CD4-positive, alpha-beta memory T cell (primary cell): ENCODE results near the gene NPAS2. TPM values are rescaled to one million over a fixed set of nuclear protein-coding genes. Genes with fewer than 3 reads are reported as not detected.

Experiments
- CTCF ChIA-PET: fragments of 350-600 bp; sonication (Branson Sonifier 250); formaldehyde crosslinking; loops from one replicate; lab custom pipeline; 2021; ENCODE audit warnings: inconsistent platforms; ENCODE audit not compliant: partially characterized antibody; lab: Charles Lee
- POLR2A ChIA-PET: fragments of 350-600 bp; sonication (Branson Sonifier 250); formaldehyde crosslinking; loops from one replicate; lab custom pipeline; 2021; ENCODE audit not compliant: partially characterized antibody; lab: Charles Lee
- DNase-seq, 5 donors: peaks; one replicate each; pipeline versions ENCODE4 v3.0.0 to v3.0.0-alpha.2; 2020 to 2022; ENCODE audit warnings: mixed read lengths in 1 of 5
- H3K27ac ChIP-seq: one replicate; pipeline ENCODE4 v1.7.0; 2013; ENCODE audit warnings: low read depth, low read length
- H3K27me3 ChIP-seq: 2 replicates; pipeline ENCODE4 v1.7.0; 2013; ENCODE audit warnings: mild to moderate bottlenecking, low read length, moderate library complexity; ENCODE audit not compliant: insufficient read depth
- H3K36me3 ChIP-seq: 2 replicates; pipeline ENCODE4 v1.7.0; 2013; ENCODE audit warnings: mild to moderate bottlenecking, low read length, moderate library complexity; ENCODE audit not compliant: insufficient read depth
- H3K4me1 ChIP-seq: 2 replicates; pipeline ENCODE4 v1.7.0; 2013; ENCODE audit warnings: mild to moderate bottlenecking, low read length, moderate library complexity; ENCODE audit not compliant: insufficient read depth
- H3K4me3 ChIP-seq, 2 donors: one replicate each; pipeline ENCODE4 v1.7.0; 2013; ENCODE audit warnings: low read length in 2 of 2, mild to moderate bottlenecking in 1 of 2
- H3K9me3 ChIP-seq, 2 donors: one replicate each; pipeline ENCODE4 v1.7.0; 2013; ENCODE audit warnings: low read length in 2 of 2, control low read depth in 1 of 2; ENCODE audit not compliant: control insufficient read depth in 1 of 2
- H3K27ac Mint-ChIP-seq, 7 donors: one replicate each; pipeline ENCODE4 v1.8.0; 2020 to 2021; ENCODE audit warnings: mixed read lengths in 7 of 7, mild to moderate bottlenecking in 6 of 7, inconsistent platforms in 3 of 7, moderate library complexity in 3 of 7
- H3K27me3 Mint-ChIP-seq, 2 donors: one replicate each; pipeline ENCODE4 v1.8.0; 2020 to 2021; ENCODE audit warnings: mixed read lengths in 2 of 2
- H3K36me3 Mint-ChIP-seq, 2 donors: one replicate each; pipeline ENCODE4 v1.8.0; 2020 to 2021; ENCODE audit warnings: mixed read lengths in 2 of 2, inconsistent platforms in 1 of 2, mild to moderate bottlenecking in 1 of 2
- H3K4me1 Mint-ChIP-seq, 4 donors: one replicate each; pipeline ENCODE4 v1.8.0; 2020 to 2021; ENCODE audit warnings: mixed read lengths in 4 of 4, mild to moderate bottlenecking in 1 of 4
- H3K4me3 Mint-ChIP-seq, 8 donors: one replicate each; pipeline ENCODE4 v1.8.0; 2020 to 2021; ENCODE audit warnings: mixed read lengths in 8 of 8, mild to moderate bottlenecking in 7 of 8, moderate library complexity in 6 of 8, inconsistent platforms in 3 of 8
- H3K9me3 Mint-ChIP-seq, 8 donors: one replicate each; pipeline ENCODE4 v1.8.0; 2020 to 2021; ENCODE audit warnings: mixed read lengths in 8 of 8, mild to moderate bottlenecking in 5 of 8, inconsistent platforms in 3 of 8, moderate library complexity in 1 of 8
- intact Hi-C: fragments of 100-400 bp; cut with micrococcal nuclease; formaldehyde crosslinking; loops from one replicate; pipeline ENCODE4 v1.15.1; 2023
- polyA plus RNA-seq, 2 donors: library from polyadenylated mRNA; unstranded; fragments of 300-500 nt; fragmentation: Illumina TruSeq; gene quantifications; one replicate each; pipeline ENCODE4 v1.2.3, GENCODE V29; 2021
- total RNA-seq, 2 experiments: library from RNA; stranded (reverse); gene quantifications; one replicate each; pipeline ENCODE4 v1.2.3, GENCODE V29; 2021

Gene NPAS2
- total and polyA plus RNA-seq, 4 experiments from 2014 or later: 0.79 to 2.6 (median 2.1) TPM; not detected in 1

DNA sequence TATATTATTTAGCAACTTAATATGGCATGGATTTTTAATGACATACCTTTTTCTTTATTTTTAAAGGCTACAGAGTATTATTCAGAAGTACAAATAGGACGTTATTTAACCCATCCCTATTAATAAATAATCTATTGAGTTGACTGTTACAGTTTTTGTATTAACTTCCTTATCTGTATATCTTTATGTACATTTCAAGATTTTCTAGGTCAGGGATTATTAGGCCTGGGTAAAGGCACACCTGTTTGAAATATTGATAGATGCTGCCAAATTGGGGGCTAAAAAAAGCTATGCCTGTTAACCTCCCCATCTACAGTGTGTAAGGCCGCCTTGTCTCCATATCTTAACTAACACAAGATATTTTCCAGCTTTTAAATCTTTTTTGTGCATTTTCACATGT, 6.6 kb downstream of the NPAS2 start:
- ChIA-PET CTCF (no interaction called here), POLR2A (no interaction called here)
- no peak for DNase-seq
- H3K9me3 Mint-ChIP-seq: peaks cover 0 to 14% (median 10%) of the 10 kb centered on the region in 8 donors
- H3K27me3 Mint-ChIP-seq: peaks cover 14 to 24% of the 10 kb centered on the region in 2 donors
- Histone ChIP-seq H3K36me3 (no peaks in the 10 kb centered on the region), H3K27ac (no peak overlapping the region), H3K27me3 (peaks cover 5% of the 10 kb centered on the region), H3K4me3 (no peak overlapping the region), H3K4me1 (no peaks in the 10 kb centered on the region), H3K9me3 (no peaks in the 10 kb centered on the region)
- intact Hi-C loops: no loop called here
- peaks cover 0 to 3% (median 1%) of the 10 kb centered on the region in 4 donors for H3K4me1 Mint-ChIP-seq
- H3K27ac Mint-ChIP-seq: no peak overlapping the region
- no peak overlapping the region for H3K4me3 Mint-ChIP-seq
- peaks cover 0 to 3% of the 10 kb centered on the region in 2 donors for H3K36me3 Mint-ChIP-seq

DNA sequence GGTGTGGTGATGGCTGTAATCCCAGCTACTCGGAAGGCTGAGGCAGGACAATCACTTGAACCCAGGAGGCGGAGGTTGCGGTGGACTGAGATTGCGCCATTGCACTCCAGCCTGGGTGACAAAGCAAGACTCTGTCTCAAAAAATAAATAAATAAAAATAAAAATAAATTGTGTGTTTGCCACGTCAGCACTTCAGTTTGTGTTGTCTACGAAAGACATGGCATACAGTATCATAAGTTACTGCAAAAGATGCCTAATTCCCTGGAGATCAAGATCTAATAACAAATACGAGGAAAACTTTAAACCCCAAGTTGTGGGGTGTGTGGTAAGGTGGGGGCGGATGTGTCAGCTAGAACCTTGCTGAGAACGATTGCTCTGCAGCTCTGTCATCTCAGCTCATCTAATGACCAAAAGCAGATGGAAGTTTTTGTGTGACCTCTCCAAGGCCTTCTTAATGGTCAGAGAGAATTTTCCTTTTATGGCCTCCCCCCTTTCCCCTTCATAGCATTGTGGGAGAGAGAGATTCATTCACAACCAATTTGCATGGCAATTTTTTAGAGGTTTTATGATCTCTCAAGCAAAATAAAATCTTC, 11.3 kb downstream of the NPAS2 start:
- Mint-ChIP-seq H3K4me3 (no peak overlapping the region), H3K9me3 (peaks cover 0 to 14% (median 10%) of the 10 kb centered on the region in 8 donors), H3K27ac (no peak overlapping the region), H3K27me3 (peaks cover 7 to 14% of the 10 kb centered on the region in 2 donors), H3K36me3 (peaks cover 0 to 3% of the 10 kb centered on the region in 2 donors), H3K4me1 (no peaks in the 10 kb centered on the region)
- DNase-seq: no peak
- no peaks in the 10 kb centered on the region for H3K4me1 ChIP-seq
- intact Hi-C loops: no loop called here
- no peaks in the 10 kb centered on the region for H3K36me3 ChIP-seq
- H3K27ac ChIP-seq: no peak overlapping the region
- no peaks in the 10 kb centered on the region for H3K9me3 ChIP-seq
- ChIA-PET CTCF (no interaction called here), POLR2A (no interaction called here)
- H3K4me3 ChIP-seq: no peak overlapping the region
- H3K27me3 ChIP-seq: no peaks in the 10 kb centered on the region

DNA sequence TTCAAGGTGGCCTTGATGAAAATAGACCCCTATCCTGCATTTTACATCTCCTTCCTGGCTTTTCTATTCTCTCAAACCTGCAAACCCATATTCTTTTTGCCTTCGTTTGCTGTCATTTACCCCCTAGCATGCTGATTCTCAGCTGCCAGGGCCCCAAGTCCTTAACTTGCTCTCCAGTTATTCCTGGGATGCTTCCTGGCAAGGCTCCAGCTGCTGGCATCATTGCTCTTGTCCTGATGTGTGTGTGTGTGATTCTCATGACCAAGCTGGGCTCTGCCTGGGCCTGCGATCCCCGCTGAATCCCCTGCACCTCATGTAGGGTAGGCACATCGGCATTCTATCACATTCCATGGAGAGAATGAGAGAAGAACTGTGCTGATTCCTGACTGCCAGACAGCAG, 11.9 kb downstream of the NPAS2 start:
- Histone ChIP-seq H3K27ac (no peak overlapping the region), H3K4me3 (no peak overlapping the region), H3K27me3 (no peaks in the 10 kb centered on the region), H3K4me1 (no peaks in the 10 kb centered on the region), H3K36me3 (no peaks in the 10 kb centered on the region), H3K9me3 (no peaks in the 10 kb centered on the region)
- Mint-ChIP-seq H3K36me3 (peaks cover 0 to 3% of the 10 kb centered on the region in 2 donors), H3K4me3 (no peak overlapping the region), H3K4me1 (no peaks in the 10 kb centered on the region), H3K27me3 (peaks cover 7 to 14% of the 10 kb centered on the region in 2 donors), H3K9me3 (peaks cover 0 to 14% (median 10%) of the 10 kb centered on the region in 8 donors), H3K27ac (no peak overlapping the region)
- CTCF ChIA-PET: no interaction called here
- intact Hi-C loops: no loop called here
- no peak for DNase-seq
- POLR2A ChIA-PET: no interaction called here

DNA sequence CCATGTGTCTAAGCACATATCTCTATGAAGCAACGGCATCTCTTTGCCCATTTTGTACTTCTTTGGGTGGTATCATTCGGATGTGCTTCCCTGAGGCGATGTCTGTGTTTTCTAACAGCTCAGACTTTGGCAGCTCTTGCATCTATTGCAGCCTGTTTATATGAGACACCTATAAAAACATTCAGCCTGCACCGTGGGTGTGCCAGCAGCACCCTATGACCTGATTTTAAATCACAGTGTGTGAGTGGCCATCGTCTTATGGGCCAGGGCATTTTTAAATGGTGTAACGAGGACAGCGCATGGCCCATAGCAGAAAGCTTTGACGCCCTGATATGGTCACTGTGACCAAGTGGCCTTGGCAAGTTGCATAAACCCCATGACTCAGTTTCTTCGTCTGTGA, 12.9 kb downstream of the NPAS2 start:
- Mint-ChIP-seq H3K4me1 (no peaks in the 10 kb centered on the region), H3K36me3 (peaks cover 0 to 3% of the 10 kb centered on the region in 2 donors)
- POLR2A ChIA-PET: no interaction called here

DNA sequence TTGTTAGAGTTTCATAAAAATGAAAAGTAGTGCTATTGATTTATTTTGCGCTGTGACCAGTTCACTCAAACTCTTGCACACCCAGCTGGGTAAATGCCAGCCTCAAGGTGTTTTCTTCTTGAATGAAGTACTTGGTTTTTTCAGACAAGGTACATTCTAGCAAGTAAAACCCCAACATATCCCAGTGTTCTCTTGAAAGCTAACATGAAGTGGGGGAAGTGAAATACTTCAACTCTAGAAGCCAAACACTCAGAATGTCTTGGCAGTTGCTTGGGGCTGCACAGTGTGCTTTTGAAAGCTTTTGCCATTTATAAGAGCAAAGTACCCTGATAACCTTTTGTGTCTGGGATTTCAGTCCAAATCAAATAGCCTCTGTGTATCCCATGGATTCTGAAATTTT, 13.4 kb downstream of the NPAS2 start:
- H3K27ac ChIP-seq: no peak overlapping the region
- H3K36me3 ChIP-seq: no peaks in the 10 kb centered on the region
- intact Hi-C loops: no loop called here
- DNase-seq: no peak
- ChIA-PET CTCF (no interaction called here), POLR2A (no interaction called here)
- peaks cover 7 to 16% of the 10 kb centered on the region in 2 donors for H3K27me3 Mint-ChIP-seq
- H3K9me3 ChIP-seq: no peaks in the 10 kb centered on the region
- H3K27me3 ChIP-seq: no peaks in the 10 kb centered on the region
- peaks cover 0 to 3% of the 10 kb centered on the region in 2 donors for H3K36me3 Mint-ChIP-seq
- no peaks in the 10 kb centered on the region for H3K4me1 Mint-ChIP-seq
- no peak overlapping the region for H3K4me3 ChIP-seq
- no peak overlapping the region for H3K27ac Mint-ChIP-seq
- H3K9me3 Mint-ChIP-seq: peaks cover 0 to 7% (median 5%) of the 10 kb centered on the region in 8 donors
- H3K4me1 ChIP-seq: no peaks in the 10 kb centered on the region
- H3K4me3 Mint-ChIP-seq: no peak overlapping the region

More for the DNA sequence above, 12.9 kb downstream of the NPAS2 start:
- H3K9me3 Mint-ChIP-seq: peaks cover 0 to 11% (median 8%) of the 10 kb centered on the region in 8 donors
- no peaks in the 10 kb centered on the region for H3K36me3 ChIP-seq
- no peaks in the 10 kb centered on the region for H3K27me3 ChIP-seq
- H3K27me3 Mint-ChIP-seq: peaks cover 7 to 16% of the 10 kb centered on the region in 2 donors
- no peak overlapping the region for H3K4me3 ChIP-seq
- no peak overlapping the region for H3K27ac ChIP-seq
- DNase-seq: no peak
- CTCF ChIA-PET: no interaction called here
- no peak overlapping the region for H3K4me3 Mint-ChIP-seq
- intact Hi-C loops: no loop called here
- no peaks in the 10 kb centered on the region for H3K4me1 ChIP-seq
- no peaks in the 10 kb centered on the region for H3K9me3 ChIP-seq
- no peak overlapping the region for H3K27ac Mint-ChIP-seq

DNA sequence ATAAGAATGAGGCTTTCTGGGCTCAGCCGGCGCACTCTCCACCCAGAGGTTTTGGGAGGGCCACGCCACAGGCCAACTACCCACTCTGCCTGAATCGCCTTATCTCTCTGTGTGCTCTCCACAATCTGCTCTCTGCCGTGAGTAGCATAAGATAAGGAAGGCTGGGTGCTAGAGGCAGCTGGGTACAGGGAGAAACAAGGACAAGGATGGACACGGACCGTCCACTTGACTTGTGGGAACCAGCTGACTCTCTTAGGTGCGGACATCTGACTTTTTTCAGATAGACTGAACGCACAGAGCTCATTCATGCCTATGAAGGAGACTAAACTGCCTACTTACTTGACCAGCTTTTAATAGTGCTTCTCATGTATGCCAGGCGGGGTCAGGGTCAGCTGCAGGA, 14.3 kb downstream of the NPAS2 start:
- Mint-ChIP-seq H3K4me1 (no peaks in the 10 kb centered on the region), H3K9me3 (peaks cover 0 to 2% (median 0%) of the 10 kb centered on the region in 8 donors), H3K36me3 (no peaks in the 10 kb centered on the region), H3K27me3 (peaks cover 7 to 14% of the 10 kb centered on the region in 2 donors), H3K4me3 (no peak overlapping the region), H3K27ac (no peak overlapping the region)
- POLR2A ChIA-PET: no interaction called here
- H3K36me3 ChIP-seq: no peaks in the 10 kb centered on the region
- no peaks in the 10 kb centered on the region for H3K27me3 ChIP-seq
- CTCF ChIA-PET: no interaction called here
- no peaks in the 10 kb centered on the region for H3K4me1 ChIP-seq
- no peak overlapping the region for H3K27ac ChIP-seq
- H3K9me3 ChIP-seq: no peaks in the 10 kb centered on the region
- intact Hi-C loops: no loop called here
- no peak for DNase-seq
- H3K4me3 ChIP-seq: no peak overlapping the region

DNA sequence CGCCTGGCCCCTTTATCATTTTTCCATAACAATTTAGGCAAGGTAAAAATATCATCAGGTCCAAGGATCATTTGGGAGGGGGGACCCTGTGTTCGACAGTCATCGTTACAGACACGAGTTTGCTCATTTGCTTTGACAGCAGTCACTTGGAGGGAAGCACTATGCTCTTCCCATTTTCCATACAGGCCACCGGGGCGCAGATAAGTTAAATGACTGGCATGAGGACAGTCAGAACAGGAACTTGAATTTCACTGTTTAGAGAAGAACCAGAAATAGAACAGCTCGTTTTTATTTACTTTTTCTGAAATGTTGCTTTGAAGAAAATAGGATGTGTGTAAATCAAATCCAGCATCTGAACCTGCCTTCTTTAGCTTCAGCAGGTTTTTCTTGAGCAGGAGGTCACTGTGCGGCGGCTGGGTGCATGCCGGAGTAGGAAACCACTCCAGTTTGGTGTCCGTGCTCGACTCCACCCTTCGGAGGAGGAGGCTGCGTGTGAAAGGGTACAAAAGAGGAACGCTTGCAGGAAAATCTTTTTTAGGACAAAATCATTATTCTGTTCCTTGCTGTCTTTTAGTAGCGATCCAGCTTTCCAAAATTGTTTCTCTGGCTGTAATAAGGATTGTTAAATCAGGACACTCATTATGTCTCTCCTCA, 15.2 kb downstream of the NPAS2 start:
- peaks cover 7 to 13% of the 10 kb centered on the region in 2 donors for H3K27me3 Mint-ChIP-seq
- no peak overlapping the region for H3K4me3 Mint-ChIP-seq
- no peaks in the 10 kb centered on the region for H3K27me3 ChIP-seq
- DNase-seq: no peak
- no peaks in the 10 kb centered on the region for H3K4me1 Mint-ChIP-seq
- no peaks in the 10 kb centered on the region for H3K4me1 ChIP-seq
- no peaks in the 10 kb centered on the region for H3K9me3 ChIP-seq
- no peak overlapping the region for H3K27ac ChIP-seq
- intact Hi-C loops: no loop called here
- peaks cover 0 to 2% (median 0%) of the 10 kb centered on the region in 8 donors for H3K9me3 Mint-ChIP-seq
- H3K36me3 ChIP-seq: no peaks in the 10 kb centered on the region
- H3K36me3 Mint-ChIP-seq: no peaks in the 10 kb centered on the region
- no peak overlapping the region for H3K27ac Mint-ChIP-seq
- H3K4me3 ChIP-seq: no peak overlapping the region
- ChIA-PET CTCF (no interaction called here), POLR2A (no interaction called here)
